Osteocyte (in vitro differentiated cells): Measurements from ENCODE around the gene HPCAL1. TPM values are rescaled to one million over a fixed set of nuclear protein-coding genes. Genes with fewer than 3 reads are reported as not detected.

Source experiments
- DNase-seq: peaks from one replicate; pipeline ENCODE4 v3.0.0; 2021; ENCODE audit warnings: mixed read lengths; ENCODE audit not compliant: unreplicated experiment; ENCODE audit errors: extremely low spot score
- H3K27ac Mint-ChIP-seq: one replicate; pipeline ENCODE4 v1.8.0; 2021; ENCODE audit warnings: mild to moderate bottlenecking, mixed read lengths; ENCODE audit not compliant: unreplicated experiment
- H3K27me3 Mint-ChIP-seq: one replicate; pipeline ENCODE4 v1.8.0; 2021; ENCODE audit warnings: mixed read lengths; ENCODE audit not compliant: unreplicated experiment
- H3K36me3 Mint-ChIP-seq: one replicate; pipeline ENCODE4 v1.8.0; 2021; ENCODE audit warnings: mixed read lengths; ENCODE audit not compliant: unreplicated experiment
- H3K4me1 Mint-ChIP-seq: one replicate; pipeline ENCODE4 v1.8.0; 2021; ENCODE audit warnings: mixed read lengths; ENCODE audit not compliant: unreplicated experiment
- H3K4me3 Mint-ChIP-seq: one replicate; pipeline ENCODE4 v1.8.0; 2021; ENCODE audit warnings: mild to moderate bottlenecking, moderate library complexity, mixed read lengths; ENCODE audit not compliant: unreplicated experiment
- H3K9me3 Mint-ChIP-seq: one replicate; pipeline ENCODE4 v1.8.0; 2021; ENCODE audit warnings: mixed read lengths; ENCODE audit not compliant: unreplicated experiment
- CTCF ChIP-seq: fragments of 200-600 bp; sonication (generic); IDR thresholded peaks from 2 replicates; pipeline ENCODE4 v1.5.0; 2021; ENCODE audit warnings: antibody characterized with exemption, mild to moderate bottlenecking, moderate library complexity
- total RNA-seq: library from RNA; stranded (reverse); gene quantifications from 2 replicates; pipeline ENCODE4 v1.2.1, GENCODE V29; 2021

HPCAL1 gene
- total RNA-seq, 1 donor from 2014 or later, result 56.8 TPM

- Mint-ChIP-seq H3K27ac (no peak overlapping the region), H3K27me3 (no peaks in the 10 kb centered on the region), H3K4me1 (peaks cover 10% of the 10 kb centered on the region), H3K36me3 (peaks cover 7% of the 10 kb centered on the region), H3K9me3 (no peaks in the 10 kb centered on the region), H3K4me3 (no peak overlapping the region)
- no peak for TF ChIP-seq CTCF
- no peak for DNase-seq
These were observed 68.2 kb downstream of the HPCAL1 start for GRCh38 chr2:10370895-10371294.

GRCh38 chr2:10371441-10372196 is 68.9 kb downstream of the HPCAL1 start:
- no peak overlapping the region for H3K4me3 Mint-ChIP-seq
- H3K27me3 Mint-ChIP-seq, result no peaks in the 10 kb centered on the region
- no peak for DNase-seq
- no peak overlapping the region for H3K27ac Mint-ChIP-seq
- H3K4me1 Mint-ChIP-seq, result peaks cover 10% of the 10 kb centered on the region
- H3K36me3 Mint-ChIP-seq, result peaks cover 7% of the 10 kb centered on the region
- H3K9me3 Mint-ChIP-seq, result no peaks in the 10 kb centered on the region
- TF ChIP-seq CTCF, result no peak

- H3K9me3 Mint-ChIP-seq, result no peaks in the 10 kb centered on the region
- H3K36me3 Mint-ChIP-seq, result peaks cover 7% of the 10 kb centered on the region
- TF ChIP-seq CTCF, result no peak
- H3K4me3 Mint-ChIP-seq, result no peak overlapping the region
- H3K4me1 Mint-ChIP-seq, result peaks cover 10% of the 10 kb centered on the region
- no peak for DNase-seq
- no peaks in the 10 kb centered on the region for H3K27me3 Mint-ChIP-seq
- H3K27ac Mint-ChIP-seq, result no peak overlapping the region
These were observed 69.6 kb downstream of the HPCAL1 start for GRCh38 chr2:10372203-10372861.

GRCh38 chr2:10372862-10373240 is 70.1 kb downstream of the HPCAL1 start:
- peaks cover 10% of the 10 kb centered on the region for H3K4me1 Mint-ChIP-seq
- no peak for TF ChIP-seq CTCF
- no peak overlapping the region for H3K27ac Mint-ChIP-seq

GRCh38 chr2:10373931-10374330 is 71.2 kb downstream of the HPCAL1 start:
- DNase-seq, result no peak
- H3K4me1 Mint-ChIP-seq, result peaks cover 10% of the 10 kb centered on the region
- TF ChIP-seq CTCF, result no peak
- no peaks in the 10 kb centered on the region for H3K27me3 Mint-ChIP-seq
- H3K27ac Mint-ChIP-seq, result no peak overlapping the region
- no peaks in the 10 kb centered on the region for H3K9me3 Mint-ChIP-seq
- H3K4me3 Mint-ChIP-seq, result no peak overlapping the region
- peaks cover 7% of the 10 kb centered on the region for H3K36me3 Mint-ChIP-seq

More at GRCh38 chr2:10372862-10373240, 70.1 kb downstream of the HPCAL1 start:
- peaks cover 7% of the 10 kb centered on the region for H3K36me3 Mint-ChIP-seq
- DNase-seq, result no peak
- H3K27me3 Mint-ChIP-seq, result no peaks in the 10 kb centered on the region
- no peak overlapping the region for H3K4me3 Mint-ChIP-seq
- H3K9me3 Mint-ChIP-seq, result no peaks in the 10 kb centered on the region
